HCT116 (cell line): Measurements from ENCODE around the gene THRAP3. TPM values are rescaled to one million over a fixed set of nuclear protein-coding genes. Genes with fewer than 3 reads are reported as not detected.

ENCODE experiments used
- ATAC-seq: fragments of 200-7000 bp; cut with Tn5 transposase; 2 replicates; pipeline ENCODE4 v1.9.1; 2020; ENCODE audit warnings: mild to moderate bottlenecking, moderate library complexity
- BruUV-seq: library from RNA; stranded (reverse); fragments of 400-500 nt; replicated peaks from 2 replicates; lab custom pipeline; 2021; lab: Mats Ljungman, UMichigan
- CTCF ChIA-PET: fragments of 300-600 bp; sonication (Branson Sonifier 250); formaldehyde crosslinking; loops from one replicate; lab custom pipeline; 2021; ENCODE audit warnings: antibody characterized with exemption; lab: Charles Lee
- POLR2A ChIA-PET: fragments of 300-600, 350-600 bp; sonication (Branson Sonifier 250); formaldehyde crosslinking; loops from one replicate; lab custom pipeline; 2021; ENCODE audit warnings: antibody characterized with exemption; lab: Charles Lee
- RAD21 ChIA-PET, 2 experiments: fragments of 300-600 bp; sonication (Branson Sonifier 250); formaldehyde crosslinking; loops; one replicate each; lab custom pipeline; 2023; ENCODE audit warnings: low total read pairs in 2 of 2; ENCODE audit not compliant: uncharacterized antibody in 2 of 2, unreplicated experiment in 2 of 2, low non-redundant PET in 1 of 2; lab: Charles Lee
- DNase-seq: peaks from one replicate; pipeline ENCODE4 v3.0.0-alpha.2; 2010; ENCODE audit warnings: low read depth, low spot score
- H2AFZ ChIP-seq: fragments of 200-600 bp; shearing (Covaris generic), sonication (generic); 2 replicates; pipeline ENCODE4 v1.6.1; 2017; ENCODE audit warnings: low read depth, mixed run types, mixed read lengths, antibody characterized with exemption, low read length; ENCODE audit not compliant: poor library complexity, severe bottlenecking
- H3K27ac ChIP-seq: 2 replicates; pipeline ENCODE4 v1.5.1; 2012; ENCODE audit warnings: low read depth, low read length
- H3K27me3 ChIP-seq: fragments of 200-600 bp; sonication (generic); 2 replicates; pipeline ENCODE4 v1.6.1; 2016; ENCODE audit warnings: mixed run types, low read length, mixed read lengths; ENCODE audit not compliant: insufficient read depth
- H3K36me3 ChIP-seq, 2 experiments: fragments of 200-500 bp in 1 of 2; fragments of 200-600 bp in 1 of 2; sonication (Bioruptor generic) in 1 of 2; sonication (generic) in 1 of 2; 2 replicates each; pipeline versions ENCODE4 v1.5.1 to v1.6.1; 2014 to 2016; ENCODE audit warnings: low read length in 2 of 2, inconsistent platforms in 1 of 2, mixed read lengths in 1 of 2, mixed run types in 1 of 2; ENCODE audit not compliant: insufficient read depth in 2 of 2, control insufficient read depth in 1 of 2
- H3K4me1 ChIP-seq, 2 experiments: fragments of 200-600 bp in 1 of 2; sonication (generic) in 1 of 2; 2 replicates each; pipeline versions ENCODE4 v1.5.1 to v1.6.1; 2012 to 2017; ENCODE audit warnings: low read length in 2 of 2, inconsistent platforms in 1 of 2, mild to moderate bottlenecking in 1 of 2, mixed read lengths in 1 of 2, mixed run types in 1 of 2, moderate library complexity in 1 of 2; ENCODE audit not compliant: insufficient read depth in 2 of 2, control insufficient read depth in 1 of 2
- H3K4me2 ChIP-seq: fragments of 200-600 bp; sonication (generic); 2 replicates; pipeline ENCODE4 v1.6.1; 2017; ENCODE audit warnings: mixed run types, low read length, mixed read lengths
- H3K4me3 ChIP-seq, 2 experiments: fragments of 200-600 bp in 1 of 2; sonication (generic) in 1 of 2; replicated peaks in 1 of 2; 2 replicates each; pipeline ENCODE4 v1.5.1; 2011 to 2016; ENCODE audit warnings: low read length in 2 of 2, control low read depth in 1 of 2, low read depth in 1 of 2, mild to moderate bottlenecking in 1 of 2, mixed read lengths in 1 of 2, mixed run types in 1 of 2
- H3K79me2 ChIP-seq: fragments of 200-600 bp; sonication (generic); 2 replicates; pipeline ENCODE4 v1.6.1; 2017; ENCODE audit warnings: mild to moderate bottlenecking, mixed run types, low read length, moderate library complexity, mixed read lengths; ENCODE audit not compliant: insufficient read depth
- H3K9ac ChIP-seq: fragments of 200-600 bp; sonication (generic); 2 replicates; pipeline ENCODE4 v1.6.1; 2016; ENCODE audit warnings: low read length, mixed read lengths
- H3K9me2 ChIP-seq: fragments of 200-600 bp; sonication (generic), shearing (Covaris generic); 2 replicates; pipeline ENCODE4 v1.6.1; 2017; ENCODE audit warnings: mixed run types, mild to moderate bottlenecking, moderate library complexity; ENCODE audit not compliant: insufficient read depth
- H3K9me3 ChIP-seq, 2 experiments: fragments of 200-500 bp in 1 of 2; fragments of 200-600 bp in 1 of 2; sonication (Bioruptor generic) in 1 of 2; sonication (generic) in 1 of 2; 2 replicates each; pipeline ENCODE4 v1.6.1; 2014 to 2017; ENCODE audit warnings: low read length in 2 of 2, mixed read lengths in 2 of 2, inconsistent platforms in 1 of 2, low read depth in 1 of 2, mild to moderate bottlenecking in 1 of 2, mixed run types in 1 of 2, moderate library complexity in 1 of 2; ENCODE audit not compliant: control insufficient read depth in 1 of 2, insufficient read depth in 1 of 2
- H4K20me1 ChIP-seq: fragments of 200-600 bp; sonication (generic), shearing (Covaris generic); 2 replicates; pipeline ENCODE4 v1.6.1; 2017; ENCODE audit warnings: mixed run types, mild to moderate bottlenecking, moderate library complexity; ENCODE audit not compliant: insufficient read depth
- EGR1 ChIP-seq: IDR thresholded peaks from 2 replicates; pipeline ENCODE4 v1.6.1; 2012; ENCODE audit warnings: low read depth
- ELF1 ChIP-seq: IDR thresholded peaks from 2 replicates; pipeline ENCODE4 v1.6.1; 2012; ENCODE audit warnings: low read depth, borderline replicate concordance
- EZH2 ChIP-seq: fragments of 200-600 bp; sonication (generic); IDR thresholded peaks from 2 replicates; pipeline ENCODE4 v1.6.1; 2017; ENCODE audit warnings: antibody characterized with exemption, mixed run types
- FOSL1 ChIP-seq: IDR thresholded peaks from 2 replicates; pipeline ENCODE4 v1.6.1; 2012; ENCODE audit warnings: low read depth
- POLR2AphosphoS5 ChIP-seq: IDR thresholded peaks from 2 replicates; pipeline ENCODE4 v1.6.1; 2011; ENCODE audit warnings: mild to moderate bottlenecking, low read depth, low read length, moderate library complexity
- RAD21 ChIP-seq: IDR thresholded peaks from 2 replicates; pipeline ENCODE4 v1.6.1; 2012; ENCODE audit warnings: low read depth, mild to moderate bottlenecking
- SIN3A ChIP-seq: IDR thresholded peaks from 2 replicates; pipeline ENCODE4 v1.6.1; 2012; ENCODE audit warnings: low read depth
- SP1 ChIP-seq: IDR thresholded peaks from 2 replicates; pipeline ENCODE4 v1.6.1; 2012; ENCODE audit warnings: low read depth
- TCF7L2 ChIP-seq: IDR thresholded peaks from 2 replicates; pipeline ENCODE4 v1.7.0; 2011; ENCODE audit warnings: borderline replicate concordance, inconsistent platforms; ENCODE audit not compliant: insufficient read depth, insufficient read length; ENCODE audit errors: extremely low read depth
- YY1 ChIP-seq: IDR thresholded peaks from 2 replicates; pipeline ENCODE4 v1.6.1; 2011; ENCODE audit warnings: low read length, low read depth, moderate library complexity, mild to moderate bottlenecking; ENCODE audit not compliant: insufficient replicate concordance; ENCODE audit errors: extremely low read depth
- ZFX ChIP-seq: fragments of 450-650 bp; IDR thresholded peaks from 2 replicates; pipeline ENCODE4 v1.6.1; 2017
- intact Hi-C: fragments of 100-400 bp; cut with micrococcal nuclease; formaldehyde crosslinking; loops from 2 replicates; pipeline ENCODE4 v1.10.0; 2022
- total RNA-seq: library from RNA; stranded (reverse); gene quantifications from one replicate; pipeline ENCODE4 v1.2.1, GENCODE V29; 2021; ENCODE audit not compliant: unreplicated experiment
- TF ChIP-seq, protein P1 (sequence below): IDR thresholded peaks from 2 replicates; pipeline ENCODE4 v1.6.1; 2011; ENCODE audit warnings: mild to moderate bottlenecking, low read length, moderate library complexity; ENCODE audit not compliant: insufficient replicate concordance; ENCODE audit errors: extremely low read depth
- TF ChIP-seq, protein P2 (sequence below): IDR thresholded peaks from 2 replicates; pipeline ENCODE4 v1.6.1; 2012
- TF ChIP-seq, protein P3 (sequence below): IDR thresholded peaks from 2 replicates; pipeline ENCODE4 v1.6.1; 2012; ENCODE audit warnings: low read depth
- TF ChIP-seq, protein P4 (sequence below): IDR thresholded peaks from 2 replicates; pipeline ENCODE4 v1.6.1; 2012

THRAP3 gene
- total RNA-seq, 1 experiment from 2014 or later: 144 TPM

DNA sequence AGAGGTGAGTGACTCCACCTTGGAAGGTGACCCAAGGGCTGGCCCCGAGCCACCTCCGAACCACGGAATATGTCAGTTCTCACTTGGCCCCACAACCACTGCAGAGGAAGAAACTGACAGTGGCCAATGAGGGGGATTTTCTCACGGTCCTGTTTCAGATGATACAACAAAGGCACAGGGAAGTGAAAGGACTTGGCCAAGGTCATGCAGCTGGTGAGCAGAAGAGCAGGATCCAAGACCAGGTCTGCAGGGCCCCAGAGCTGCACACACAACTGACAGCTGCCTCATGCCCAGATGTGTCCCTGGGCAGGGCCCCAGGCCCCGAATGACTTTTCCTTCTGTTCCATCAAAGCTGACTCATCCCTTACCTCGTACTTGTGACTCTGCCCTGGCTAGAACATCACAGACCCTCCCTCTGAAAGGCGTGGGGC lies 125.0 kb downstream of the THRAP3 start:
- H4K20me1 ChIP-seq: no peaks in the 10 kb centered on the region
- BruUV-seq: no TSS peak
- intact Hi-C loops: no loop called here
- ChIA-PET CTCF (no interaction called here), RAD21 (no interaction called here), POLR2A (no interaction called here)
- H3K4me3 ChIP-seq: no peak overlapping the region
- no peak overlapping the region for H2AFZ ChIP-seq
- H3K79me2 ChIP-seq: no peaks in the 10 kb centered on the region
- H3K36me3 ChIP-seq: peaks cover 16 to 19% of the 10 kb centered on the region in 2 experiments; a peak in 3 of 4 replicates
- no peaks in the 10 kb centered on the region for H3K27me3 ChIP-seq
- H3K9me3 ChIP-seq: no peaks in the 10 kb centered on the region
- peak overlapping the region; percentile 26; the same call in 1 of the 2 replicates for H3K9ac ChIP-seq
- TF ChIP-seq, protein P1, sequence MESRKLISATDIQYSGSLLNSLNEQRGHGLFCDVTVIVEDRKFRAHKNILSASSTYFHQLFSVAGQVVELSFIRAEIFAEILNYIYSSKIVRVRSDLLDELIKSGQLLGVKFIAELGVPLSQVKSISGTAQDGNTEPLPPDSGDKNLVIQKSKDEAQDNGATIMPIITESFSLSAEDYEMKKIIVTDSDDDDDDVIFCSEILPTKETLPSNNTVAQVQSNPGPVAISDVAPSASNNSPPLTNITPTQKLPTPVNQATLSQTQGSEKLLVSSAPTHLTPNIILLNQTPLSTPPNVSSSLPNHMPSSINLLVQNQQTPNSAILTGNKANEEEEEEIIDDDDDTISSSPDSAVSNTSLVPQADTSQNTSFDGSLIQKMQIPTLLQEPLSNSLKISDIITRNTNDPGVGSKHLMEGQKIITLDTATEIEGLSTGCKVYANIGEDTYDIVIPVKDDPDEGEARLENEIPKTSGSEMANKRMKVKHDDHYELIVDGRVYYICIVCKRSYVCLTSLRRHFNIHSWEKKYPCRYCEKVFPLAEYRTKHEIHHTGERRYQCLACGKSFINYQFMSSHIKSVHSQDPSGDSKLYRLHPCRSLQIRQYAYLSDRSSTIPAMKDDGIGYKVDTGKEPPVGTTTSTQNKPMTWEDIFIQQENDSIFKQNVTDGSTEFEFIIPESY: no peak
- TF ChIP-seq ELF1 (no peak), YY1 (no peak), SP1 (no peak), RAD21 (no peak), POLR2AphosphoS5 (no peak), EGR1 (no peak), EZH2 (no peak), SIN3A (no peak), FOSL1 (no peak), ZFX (no peak), TCF7L2 (no peak)
- TF ChIP-seq, protein P2, sequence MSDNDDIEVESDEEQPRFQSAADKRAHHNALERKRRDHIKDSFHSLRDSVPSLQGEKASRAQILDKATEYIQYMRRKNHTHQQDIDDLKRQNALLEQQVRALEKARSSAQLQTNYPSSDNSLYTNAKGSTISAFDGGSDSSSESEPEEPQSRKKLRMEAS: no peak
- TF ChIP-seq, protein P3, sequence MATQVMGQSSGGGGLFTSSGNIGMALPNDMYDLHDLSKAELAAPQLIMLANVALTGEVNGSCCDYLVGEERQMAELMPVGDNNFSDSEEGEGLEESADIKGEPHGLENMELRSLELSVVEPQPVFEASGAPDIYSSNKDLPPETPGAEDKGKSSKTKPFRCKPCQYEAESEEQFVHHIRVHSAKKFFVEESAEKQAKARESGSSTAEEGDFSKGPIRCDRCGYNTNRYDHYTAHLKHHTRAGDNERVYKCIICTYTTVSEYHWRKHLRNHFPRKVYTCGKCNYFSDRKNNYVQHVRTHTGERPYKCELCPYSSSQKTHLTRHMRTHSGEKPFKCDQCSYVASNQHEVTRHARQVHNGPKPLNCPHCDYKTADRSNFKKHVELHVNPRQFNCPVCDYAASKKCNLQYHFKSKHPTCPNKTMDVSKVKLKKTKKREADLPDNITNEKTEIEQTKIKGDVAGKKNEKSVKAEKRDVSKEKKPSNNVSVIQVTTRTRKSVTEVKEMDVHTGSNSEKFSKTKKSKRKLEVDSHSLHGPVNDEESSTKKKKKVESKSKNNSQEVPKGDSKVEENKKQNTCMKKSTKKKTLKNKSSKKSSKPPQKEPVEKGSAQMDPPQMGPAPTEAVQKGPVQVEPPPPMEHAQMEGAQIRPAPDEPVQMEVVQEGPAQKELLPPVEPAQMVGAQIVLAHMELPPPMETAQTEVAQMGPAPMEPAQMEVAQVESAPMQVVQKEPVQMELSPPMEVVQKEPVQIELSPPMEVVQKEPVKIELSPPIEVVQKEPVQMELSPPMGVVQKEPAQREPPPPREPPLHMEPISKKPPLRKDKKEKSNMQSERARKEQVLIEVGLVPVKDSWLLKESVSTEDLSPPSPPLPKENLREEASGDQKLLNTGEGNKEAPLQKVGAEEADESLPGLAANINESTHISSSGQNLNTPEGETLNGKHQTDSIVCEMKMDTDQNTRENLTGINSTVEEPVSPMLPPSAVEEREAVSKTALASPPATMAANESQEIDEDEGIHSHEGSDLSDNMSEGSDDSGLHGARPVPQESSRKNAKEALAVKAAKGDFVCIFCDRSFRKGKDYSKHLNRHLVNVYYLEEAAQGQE: no peak
- TF ChIP-seq, protein P4, sequence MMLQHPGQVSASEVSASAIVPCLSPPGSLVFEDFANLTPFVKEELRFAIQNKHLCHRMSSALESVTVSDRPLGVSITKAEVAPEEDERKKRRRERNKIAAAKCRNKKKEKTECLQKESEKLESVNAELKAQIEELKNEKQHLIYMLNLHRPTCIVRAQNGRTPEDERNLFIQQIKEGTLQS: no peak
- peak overlapping the region; percentile 78; the same call in 1 of the 2 replicates for H3K4me2 ChIP-seq
- H3K27ac ChIP-seq: no peak overlapping the region
- H3K9me2 ChIP-seq: no peaks in the 10 kb centered on the region
- DNase-seq (no peak), ATAC-seq (no peak)
- H3K4me1 ChIP-seq: peaks cover 6 to 50% of the 10 kb centered on the region in 2 experiments; a peak in 3 of 4 replicates
